K562 (cell line): ENCODE measurements around the gene LY6G6D. TPM values are rescaled to one million over a fixed set of nuclear protein-coding genes. Genes with fewer than 3 reads are reported as not detected.
A peak's percentile ranks its signal among the peaks of the same experiment; 100 is the strongest.

ENCODE experiments used
- GATA2 ChIP-seq: sonication (generic); formaldehyde crosslinking; IDR thresholded peaks from 2 replicates; pipeline ENCODE4 v1.4.0; 2020; ENCODE audit warnings: mild to moderate bottlenecking, missing genetic modification reagents
- HBP1 ChIP-seq: fragments of 450-650 bp; formaldehyde crosslinking; IDR thresholded peaks from 2 replicates; pipeline ENCODE4 v1.4.0; 2022; ENCODE audit warnings: missing genetic modification characterization
- HNRNPLL ChIP-seq: fragments of 200-400 bp; formaldehyde crosslinking; IDR thresholded peaks from 2 replicates; pipeline ENCODE4 v1.6.1; 2017; ENCODE audit warnings: low read length, low read depth, mild to moderate bottlenecking; ENCODE audit not compliant: poor library complexity, severe bottlenecking
- JUN ChIP-seq, 2 experiments: sonication (generic) in 1 of 2; formaldehyde crosslinking in 1 of 2; IDR thresholded peaks; 2 replicates each; pipeline versions ENCODE4 v1.6.1 to v1.8.0; 2012 to 2022; ENCODE audit warnings: borderline replicate concordance in 2 of 2, mild to moderate bottlenecking in 2 of 2, improper control_type of control experiment in 1 of 2, low read depth in 1 of 2, low read length in 1 of 2, missing genetic modification reagents in 1 of 2
- MITF ChIP-seq: IDR thresholded peaks from 2 replicates; pipeline ENCODE4 v1.6.1; 2014; ENCODE audit warnings: antibody characterized with exemption
- MYBL2 ChIP-seq, 2 experiments: fragments of 450-650 bp in 1 of 2; sonication (generic) in 1 of 2; formaldehyde crosslinking in 1 of 2; IDR thresholded peaks; 2 replicates each; pipeline versions ENCODE4 v1.6.1 to v1.8.1; 2017 to 2022; ENCODE audit warnings: borderline replicate concordance in 1 of 2, inconsistent platforms in 1 of 2, low read depth in 1 of 2, mild to moderate bottlenecking in 1 of 2, missing genetic modification reagents in 1 of 2, moderate library complexity in 1 of 2
- POLR2AphosphoS2 ChIP-seq: IDR thresholded peaks from 2 replicates; pipeline ENCODE4 v1.6.1; 2012; ENCODE audit warnings: low read length, improper control_type of control experiment
- RBM17 ChIP-seq: fragments of 200-400 bp; formaldehyde crosslinking; IDR thresholded peaks from 2 replicates; pipeline ENCODE4 v1.6.1; 2017; ENCODE audit warnings: low read depth, mild to moderate bottlenecking, low read length, borderline replicate concordance
- polyA plus RNA-seq, 8 experiments: library from polyadenylated mRNA; depleted of rRNA in 4 of 8; stranded (reverse) in 5 of 8; unstranded in 3 of 8; fragments of >200 nt; fragmentation: Nextera tagmentation in 2 of 8; fragmentation: Illumina TruSeq in 1 of 8; extraction: Ambion mirVana in 2 of 8; extraction: Trizol in 1 of 8; gene quantifications; 2 replicates each; pipeline versions ENCODE4 v1.2.1 to v1.2.3, GENCODE V29; 2011 to 2014; ENCODE audit warnings: inconsistent platforms in 1 of 8, missing spikeins in 1 of 8
- total RNA-seq, 7 experiments: library from RNA; depleted of rRNA in 6 of 7; stranded (reverse); fragments of >200 nt in 6 of 7; fragmentation: Illumina TruSeq in 2 of 7; extraction: Trizol in 2 of 7; gene quantifications; 2 replicates each; pipeline versions ENCODE4 v1.2.1 to v1.2.3, GENCODE V29; 2011 to 2021; ENCODE audit warnings: low replicate concordance in 1 of 7

The LY6G6D gene
- total and polyA plus RNA-seq, 9 of the 15 experiments (the other 6 are each of a cell fraction or from before 2014, with no cell fraction given), result 0.30 to 0.38 TPM; not detected in 7

- peak; percentile 7; the same call in 1 of the 2 replicates for TF ChIP-seq MITF
- TF ChIP-seq HNRNPLL, result peak; percentile 99
- no peak for TF ChIP-seq RBM17
- peak; percentile 80 for TF ChIP-seq JUN (IDR thresholded peaks at IDR 0.05; ENCODE audit: borderline replicate concordance, low read depth, low read length)
- 0 out of 2 replicates have a peak, but pooled peaks have one; percentile 24 for TF ChIP-seq JUN (CRISPR knock-in tag; IDR thresholded peaks at IDR 0.05; ENCODE audit: borderline replicate concordance)
- TF ChIP-seq MYBL2 (IDR thresholded peaks at IDR 0.05; ENCODE audit: low read depth), result no peak
- TF ChIP-seq MYBL2 (CRISPR knock-in tag; IDR thresholded peaks at IDR 0.05; ENCODE audit: borderline replicate concordance), result no peak
- TF ChIP-seq HBP1 (CRISPR knock-in tag), result no peak; the same call in 1 of the 2 replicates
- TF ChIP-seq GATA2 (CRISPR knock-in tag), result peak; percentile 80
- TF ChIP-seq POLR2AphosphoS2, result peak; percentile 54; the same call in 1 of the 2 replicates
- TF ChIP-seq, all 486 proteins: peak for 260
These were observed 12.1 kb upstream of the LY6G6D start, which contains the start of gene ABHD16A (continued) for GRCh38 chr6:31702819-31703716.
